ENCODE measurements around the gene CFAP69.
"Not testable (repeated sequence)": the region's sequence is repeated elsewhere in the genome, so short reads cannot be mapped to it uniquely, and the experiment has no call there.

The CFAP69 gene

GRCh38 chr7:90236721-90237289, 8.2 kb upstream of the CFAP69 start:
- DNase-seq: no peak

- DNase-seq: no peak
Measured at GRCh38 chr7:90238022-90238421, 7.0 kb upstream of the CFAP69 start.

GRCh38 chr7:90238583-90238982, 6.4 kb upstream of the CFAP69 start:
- DNase-seq: no peak

GRCh38 chr7:90239050-90239449, 5.9 kb upstream of the CFAP69 start:
- no peak for DNase-seq

- DNase-seq: no peak
Measured at GRCh38 chr7:90239625-90240228, 5.2 kb upstream of the CFAP69 start.

GRCh38 chr7:90242369-90243168, 2.4 kb upstream of the CFAP69 start:
- no peak for DNase-seq

GRCh38 chr7:90243556-90243955, 1.4 kb upstream of the CFAP69 start:
- no peak for DNase-seq

- DNase-seq: no peak
Measured at GRCh38 chr7:90244565-90244908, 437 bp upstream of the CFAP69 start.

- DNase-seq: no peak
Measured at GRCh38 chr7:90246171-90246570, 1.2 kb downstream of the CFAP69 start.

- DNase-seq: no peak
Measured at GRCh38 chr7:90248706-90249105, 3.7 kb downstream of the CFAP69 start.

- no peak for DNase-seq
Measured at GRCh38 chr7:90250601-90251303, 5.8 kb downstream of the CFAP69 start.

- no peak for DNase-seq
Measured at GRCh38 chr7:90251304-90251635, 6.3 kb downstream of the CFAP69 start.

GRCh38 chr7:90256011-90256410, 11.0 kb downstream of the CFAP69 start:
- DNase-seq: not testable (repeated sequence)

- DNase-seq: no peak
Measured at GRCh38 chr7:90256778-90257177, 11.8 kb downstream of the CFAP69 start.

- DNase-seq: no peak
Measured at GRCh38 chr7:90261441-90261840, 16.5 kb downstream of the CFAP69 start.

- peak; percentile 48 for DNase-seq
Measured at GRCh38 chr7:90262438-90262837, 17.5 kb downstream of the CFAP69 start.

- no peak for DNase-seq
Measured at GRCh38 chr7:90266808-90267207, 21.8 kb downstream of the CFAP69 start.

GRCh38 chr7:90267263-90267858, 22.4 kb downstream of the CFAP69 start:
- no peak for DNase-seq

- DNase-seq: no peak
Measured at GRCh38 chr7:90269163-90269562, 24.2 kb downstream of the CFAP69 start.

GRCh38 chr7:90270431-90271178, 25.6 kb downstream of the CFAP69 start:
- no peak for DNase-seq

- no peak for DNase-seq
Measured at GRCh38 chr7:90271753-90272152, 26.8 kb downstream of the CFAP69 start.

GRCh38 chr7:90272242-90272641, 27.3 kb downstream of the CFAP69 start:
- DNase-seq: no peak

- no peak for DNase-seq
Measured at GRCh38 chr7:90274161-90274560, 29.2 kb downstream of the CFAP69 start.
